ENCODE data around the gene EID1. TPM values are rescaled to one million over a fixed set of nuclear protein-coding genes. Genes with fewer than 3 reads are reported as not detected.
"Not testable (repeated sequence)": the region's sequence is repeated elsewhere in the genome, so short reads cannot be mapped to it uniquely, and the experiment has no call there.

EID1 gene
- total RNA-seq, 4 donors from 2014 or later = 110 to 146 (median 135) TPM

DNA sequence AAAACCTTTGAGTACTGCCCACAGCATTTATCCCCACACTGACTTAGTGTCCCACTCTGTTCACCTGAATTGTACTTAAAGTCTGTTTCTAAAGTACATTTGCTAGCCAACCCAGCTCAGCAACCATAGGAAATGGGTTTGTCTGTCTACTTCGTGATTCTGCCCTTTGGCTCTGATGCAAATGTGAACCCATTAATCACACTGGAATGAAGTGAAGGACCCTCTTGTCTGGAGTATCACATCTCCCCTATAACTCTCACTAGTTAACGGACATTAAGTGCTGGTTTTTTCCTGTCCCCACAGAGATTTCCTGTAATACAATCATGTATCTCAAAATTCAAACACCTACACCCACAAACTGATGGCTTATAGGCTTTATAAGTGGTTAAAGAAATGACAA lies 20.5 kb downstream of the EID1 start:
- Histone ChIP-seq H3K27me3 (peaks cover 0 to 12% (median 3%) of the 10 kb centered on the region in 3 donors), H3K36me3 (no peaks in the 10 kb centered on the region), H3K9me3 (no peaks in the 10 kb centered on the region), H3K27ac (no peak overlapping the region), H3K4me1 (peaks cover 0 to 8% of the 10 kb centered on the region in 2 donors), H3K4me3 (no peak overlapping the region)
- in situ Hi-C loops (cut with MboI; ENCODE audit: low sequenced_read_pairs in 4 of 4) = no loop called here
- TF ChIP-seq, protein P1, sequence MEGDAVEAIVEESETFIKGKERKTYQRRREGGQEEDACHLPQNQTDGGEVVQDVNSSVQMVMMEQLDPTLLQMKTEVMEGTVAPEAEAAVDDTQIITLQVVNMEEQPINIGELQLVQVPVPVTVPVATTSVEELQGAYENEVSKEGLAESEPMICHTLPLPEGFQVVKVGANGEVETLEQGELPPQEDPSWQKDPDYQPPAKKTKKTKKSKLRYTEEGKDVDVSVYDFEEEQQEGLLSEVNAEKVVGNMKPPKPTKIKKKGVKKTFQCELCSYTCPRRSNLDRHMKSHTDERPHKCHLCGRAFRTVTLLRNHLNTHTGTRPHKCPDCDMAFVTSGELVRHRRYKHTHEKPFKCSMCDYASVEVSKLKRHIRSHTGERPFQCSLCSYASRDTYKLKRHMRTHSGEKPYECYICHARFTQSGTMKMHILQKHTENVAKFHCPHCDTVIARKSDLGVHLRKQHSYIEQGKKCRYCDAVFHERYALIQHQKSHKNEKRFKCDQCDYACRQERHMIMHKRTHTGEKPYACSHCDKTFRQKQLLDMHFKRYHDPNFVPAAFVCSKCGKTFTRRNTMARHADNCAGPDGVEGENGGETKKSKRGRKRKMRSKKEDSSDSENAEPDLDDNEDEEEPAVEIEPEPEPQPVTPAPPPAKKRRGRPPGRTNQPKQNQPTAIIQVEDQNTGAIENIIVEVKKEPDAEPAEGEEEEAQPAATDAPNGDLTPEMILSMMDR (IDR thresholded peaks at IDR 0.05 in 4 of 5, conservative IDR thresholded peaks at IDR 0.05 in 1 of 5) = no peak
- no peak for TF ChIP-seq POLR2A (IDR thresholded peaks at IDR 0.05)
- ATAC-seq (no peak), DNase-seq (no peak)
- intact Hi-C loops (cut with DNase I; ENCODE audit: low total_unique reads) = no loop called here

DNA sequence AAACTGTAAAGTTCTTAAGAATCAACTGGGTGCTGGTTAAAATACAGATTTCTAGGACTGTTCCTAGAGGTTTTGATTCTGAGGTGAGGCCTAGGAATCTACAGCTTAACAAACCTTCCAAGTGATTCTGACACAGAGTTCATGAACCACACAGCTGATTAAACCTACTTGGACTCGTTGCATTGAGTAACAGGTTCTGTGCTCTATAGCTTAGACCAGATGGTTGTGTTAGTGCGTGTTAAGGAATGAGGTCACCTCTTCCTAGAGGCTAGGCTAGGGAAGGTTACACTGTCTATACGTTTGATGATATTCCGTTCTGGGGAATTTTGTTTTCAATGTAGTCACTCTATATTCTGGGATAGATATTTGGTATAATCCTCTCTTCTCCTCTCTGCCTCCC lies 21.9 kb downstream of the EID1 start:
- TF ChIP-seq, protein P1 (IDR thresholded peaks at IDR 0.05 in 4 of 5, conservative IDR thresholded peaks at IDR 0.05 in 1 of 5) = no peak
- no peak for TF ChIP-seq POLR2A (IDR thresholded peaks at IDR 0.05)
- Histone ChIP-seq H3K9me3 (no peaks in the 10 kb centered on the region), H3K27me3 (peaks cover 0 to 12% (median 3%) of the 10 kb centered on the region in 3 donors), H3K27ac (no peak overlapping the region), H3K4me1 (peaks cover 0 to 8% of the 10 kb centered on the region in 2 donors), H3K36me3 (no peaks in the 10 kb centered on the region), H3K4me3 (no peak overlapping the region)
- in situ Hi-C loops (cut with MboI; ENCODE audit: low sequenced_read_pairs in 4 of 4) = no loop called here
- ATAC-seq (no peak), DNase-seq (no peak)
- intact Hi-C loops (cut with DNase I; ENCODE audit: low total_unique reads) = no loop called here

DNA sequence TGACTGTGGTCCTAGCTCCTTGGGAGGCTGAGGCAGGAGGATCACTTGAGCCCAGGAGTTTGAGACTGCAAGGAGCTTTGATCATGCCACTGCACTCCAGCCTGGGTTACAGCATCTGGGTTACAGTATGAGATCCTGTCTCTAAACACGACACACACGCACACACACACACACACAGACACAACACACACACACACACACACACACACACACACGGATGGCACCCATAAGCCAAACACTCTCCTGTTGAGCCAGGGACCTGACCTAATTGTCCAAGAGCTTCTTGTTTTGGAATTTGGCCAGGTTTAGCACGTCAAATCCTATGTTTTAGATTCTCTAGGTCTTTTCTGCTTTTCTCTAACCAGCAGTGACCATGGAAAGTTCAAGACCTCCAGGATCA lies 26.8 kb downstream of the EID1 start:
- intact Hi-C loops (cut with DNase I; ENCODE audit: low total_unique reads) = no loop called here
- ATAC-seq = no peak
- no peaks in the 10 kb centered on the region for H3K4me1 ChIP-seq
- peaks cover 0 to 3% (median 0%) of the 10 kb centered on the region in 3 donors for H3K27me3 ChIP-seq
- no peaks in the 10 kb centered on the region for H3K36me3 ChIP-seq
- H3K4me3 ChIP-seq = no peak overlapping the region
- DNase-seq = no peak
- no peaks in the 10 kb centered on the region for H3K9me3 ChIP-seq
- TF ChIP-seq, protein P1 (IDR thresholded peaks at IDR 0.05 in 4 of 5, conservative IDR thresholded peaks at IDR 0.05 in 1 of 5) = no peak
- no peak for TF ChIP-seq POLR2A (IDR thresholded peaks at IDR 0.05)
- in situ Hi-C loops (cut with MboI; ENCODE audit: low sequenced_read_pairs in 4 of 4) = no loop called here
- H3K27ac ChIP-seq = no peak overlapping the region

DNA sequence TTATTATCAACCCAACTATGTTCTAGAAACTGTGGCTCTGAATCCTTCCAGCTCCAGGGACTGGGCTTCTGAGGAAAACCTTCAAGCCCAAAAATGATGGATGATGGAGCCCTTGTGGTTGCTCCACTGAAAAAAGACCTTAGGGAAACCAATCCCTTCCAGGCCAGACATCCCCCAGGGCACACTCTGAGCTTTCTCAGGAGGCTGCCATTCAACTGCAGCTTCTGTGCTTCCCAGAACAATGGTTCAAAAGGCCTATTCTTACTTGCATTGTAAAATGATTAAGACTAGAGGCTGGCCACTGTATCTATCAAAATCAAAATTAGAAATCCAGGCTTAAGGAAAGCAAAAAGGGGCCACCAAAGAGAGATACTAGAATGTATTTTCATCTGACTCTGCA lies 27.3 kb downstream of the EID1 start:
- intact Hi-C loops (cut with DNase I; ENCODE audit: low total_unique reads) = no loop called here
- Histone ChIP-seq H3K9me3 (no peaks in the 10 kb centered on the region), H3K27me3 (no peaks in the 10 kb centered on the region), H3K27ac (no peak overlapping the region), H3K4me1 (no peaks in the 10 kb centered on the region), H3K4me3 (no peak overlapping the region), H3K36me3 (no peaks in the 10 kb centered on the region)
- no peak for TF ChIP-seq POLR2A (IDR thresholded peaks at IDR 0.05)
- TF ChIP-seq, protein P1 (IDR thresholded peaks at IDR 0.05 in 4 of 5, conservative IDR thresholded peaks at IDR 0.05 in 1 of 5) = no peak
- in situ Hi-C loops (cut with MboI; ENCODE audit: low sequenced_read_pairs in 4 of 4) = no loop called here
- ATAC-seq = no peak
- no peak for DNase-seq

DNA sequence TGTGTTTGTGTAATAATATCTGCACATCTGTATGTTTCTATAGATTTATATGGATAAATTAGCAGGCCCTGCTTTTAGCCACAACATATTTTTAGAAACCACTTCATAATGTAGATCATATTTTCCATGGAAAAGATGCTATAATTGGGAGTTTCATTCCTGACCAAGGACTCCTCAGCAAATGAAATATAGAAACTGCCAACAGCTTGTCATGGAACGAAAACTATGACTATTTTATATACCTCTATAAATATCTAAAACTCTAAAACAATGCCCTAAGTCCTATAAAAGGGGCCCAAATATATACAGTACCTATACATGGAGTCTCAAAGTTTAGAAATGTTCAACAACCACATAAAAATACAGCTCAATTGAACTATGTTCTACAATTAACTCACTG lies 27.9 kb downstream of the EID1 start:
- no peak for TF ChIP-seq POLR2A (IDR thresholded peaks at IDR 0.05)
- TF ChIP-seq, protein P1 (IDR thresholded peaks at IDR 0.05 in 4 of 5, conservative IDR thresholded peaks at IDR 0.05 in 1 of 5) = no peak
- Histone ChIP-seq H3K9me3 (no peaks in the 10 kb centered on the region), H3K4me1 (no peaks in the 10 kb centered on the region), H3K27me3 (no peaks in the 10 kb centered on the region), H3K27ac (no peak overlapping the region), H3K36me3 (no peaks in the 10 kb centered on the region), H3K4me3 (no peak overlapping the region)
- DNase-seq (no peak), ATAC-seq (no peak)
- in situ Hi-C loops (cut with MboI; ENCODE audit: low sequenced_read_pairs in 4 of 4) = no loop called here
- intact Hi-C loops (cut with DNase I; ENCODE audit: low total_unique reads) = no loop called here

DNA sequence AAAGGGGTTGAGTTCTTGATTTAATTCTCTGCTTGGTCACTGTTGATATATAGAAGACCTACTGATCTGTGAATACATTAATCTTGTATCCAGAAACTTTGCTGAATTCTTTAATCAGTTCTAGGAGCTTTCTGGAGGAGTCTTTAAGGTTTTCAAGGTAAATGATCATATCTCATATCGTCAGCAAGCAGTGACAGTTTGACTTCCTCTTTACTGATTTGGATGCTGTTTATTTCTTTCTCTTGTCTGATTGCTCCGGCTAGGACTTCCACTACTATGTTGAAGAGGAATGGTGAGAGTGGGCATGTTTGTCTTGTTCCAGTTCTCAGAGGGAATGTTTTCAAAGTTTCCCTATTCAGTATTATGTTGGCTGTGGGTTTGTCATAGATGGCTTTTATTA lies 31.4 kb downstream of the EID1 start:
- H3K27me3 ChIP-seq = not testable (repeated sequence)

DNA sequence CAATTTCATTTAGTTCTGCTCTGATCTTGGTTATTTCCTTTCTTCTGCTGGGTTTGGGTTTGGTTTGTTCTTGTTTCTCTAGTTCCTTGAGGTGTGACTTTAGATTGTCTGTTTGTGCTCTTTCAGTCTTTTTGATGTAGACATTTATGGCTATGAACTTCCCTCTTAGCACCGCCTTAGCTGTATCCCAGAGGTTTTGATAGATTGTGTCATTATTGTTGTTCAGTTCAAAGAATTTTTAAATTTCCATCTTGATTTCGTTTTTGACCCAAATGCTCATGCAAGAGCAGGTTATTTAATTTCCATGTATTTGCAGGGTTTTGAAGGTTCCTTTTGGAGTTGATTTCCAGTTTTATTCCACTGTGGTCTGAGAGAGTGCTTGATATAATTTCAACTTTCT lies 32.6 kb downstream of the EID1 start:
- H3K9me3 ChIP-seq; ATAC-seq; H3K4me1 ChIP-seq; H3K36me3 ChIP-seq; intact Hi-C loops (cut with DNase I; ENCODE audit: low total_unique reads); DNase-seq; H3K4me3 ChIP-seq; in situ Hi-C loops (cut with MboI; ENCODE audit: low sequenced_read_pairs in 4 of 4); H3K27me3 ChIP-seq; H3K27ac ChIP-seq: not testable (repeated sequence)

More for the DNA sequence above, 31.4 kb downstream of the EID1 start:
- H3K9me3 ChIP-seq; H3K4me1 ChIP-seq; H3K4me3 ChIP-seq; DNase-seq; in situ Hi-C loops (cut with MboI; ENCODE audit: low sequenced_read_pairs in 4 of 4); H3K27ac ChIP-seq; H3K36me3 ChIP-seq; intact Hi-C loops (cut with DNase I; ENCODE audit: low total_unique reads); ATAC-seq: not testable (repeated sequence)
